ENCODE results near the gene SKP1. TPM values are rescaled to one million over a fixed set of nuclear protein-coding genes. Genes with fewer than 3 reads are reported as not detected.

Gene SKP1
- total and polyA plus RNA-seq, 10 of the 15 experiments (the other 5 are each of a cell fraction or from before 2014, with no cell fraction given) = 100 to 1,686 (median 519) TPM

GRCh38 chr5:134225780-134226440 is 49.2 kb upstream of the SKP1 start, which contains the start of gene PPP2CA (continued):
- TF ChIP-seq E4F1 (IDR thresholded peaks at IDR 0.05; ENCODE audit: borderline replicate concordance, partially characterized antibody) (no peak), DPF2 (IDR thresholded peaks at IDR 0.05) (peak; percentile 74; the same call in 1 of the 2 replicates), ZNF24 (IDR thresholded peaks at IDR 0.05) (no peak), IRF4 (IDR thresholded peaks at IDR 0.05; ENCODE audit: low read depth, low read length) (no peak), NRF1 (conservative IDR thresholded peaks at IDR 0.05; ENCODE audit: low read depth, low read length) (peak; percentile 95), SIX5 (IDR thresholded peaks at IDR 0.05; ENCODE audit: low read depth, low read length, severe bottlenecking) (no peak), RUNX3 (IDR thresholded peaks at IDR 0.05; ENCODE audit: low read length) (no peak), ZNF217 (IDR thresholded peaks at IDR 0.05) (no peak), POLR2AphosphoS2 (IDR thresholded peaks at IDR 0.05; ENCODE audit: low read depth, low read length) (peak; percentile 60; the same call in 1 of the 2 replicates), SRF (IDR thresholded peaks at IDR 0.05; ENCODE audit: low read depth in 2 of 2, low read length in 2 of 2) (0 out of 4 replicates have a peak, but pooled peaks have one; percentile 16), ZNF592 (IDR thresholded peaks at IDR 0.05) (no peak), SREBF1 (IDR thresholded peaks at IDR 0.05; ENCODE audit: low read length) (no peak), CHD1 (IDR thresholded peaks at IDR 0.05; ENCODE audit: low read depth, low read length) (peak; percentile 87; the same call in 1 of the 2 replicates), CBFB (IDR thresholded peaks at IDR 0.05; ENCODE audit: low read depth) (no peak), RAD21 (IDR thresholded peaks at IDR 0.05; ENCODE audit: insufficient read depth, low read depth, low read length) (no peak), BMI1 (IDR thresholded peaks at IDR 0.05; ENCODE audit: borderline replicate concordance) (no peak), NFYB (IDR thresholded peaks at IDR 0.05; ENCODE audit: insufficient read depth, low read depth, low read length) (no peak; the same call in 1 of the 2 replicates), IRF5 (IDR thresholded peaks at IDR 0.05; ENCODE audit: borderline replicate concordance) (no peak), SMAD5 (IDR thresholded peaks at IDR 0.05; ENCODE audit: low read depth) (peak; percentile 17; the same call in 1 of the 2 replicates), E2F4 (IDR thresholded peaks at IDR 0.05; ENCODE audit: low read depth, low read length) (no peak), MTA2 (IDR thresholded peaks at IDR 0.05; ENCODE audit: low read depth) (no peak), RFX5 (IDR thresholded peaks at IDR 0.05; ENCODE audit: low read depth, low read length) (no peak), JUNB (IDR thresholded peaks at IDR 0.05) (no peak), ZBED1 (IDR thresholded peaks at IDR 0.05; ENCODE audit: borderline replicate concordance) (no peak)

Measured in GM12878 (cell line).